HL-60 (cell line): ENCODE measurements around the gene TOP1.

Source experiments
- GABPA ChIP-seq: IDR thresholded peaks from 2 replicates; pipeline ENCODE4 v1.6.1; 2012; ENCODE audit warnings: low read depth
- TF ChIP-seq, protein P1 (sequence below): IDR thresholded peaks from one replicate; pipeline ENCODE4 v1.5.1; 2011; ENCODE audit warnings: low read length, control low read depth, inconsistent platforms; ENCODE audit not compliant: insufficient read depth

DNA sequence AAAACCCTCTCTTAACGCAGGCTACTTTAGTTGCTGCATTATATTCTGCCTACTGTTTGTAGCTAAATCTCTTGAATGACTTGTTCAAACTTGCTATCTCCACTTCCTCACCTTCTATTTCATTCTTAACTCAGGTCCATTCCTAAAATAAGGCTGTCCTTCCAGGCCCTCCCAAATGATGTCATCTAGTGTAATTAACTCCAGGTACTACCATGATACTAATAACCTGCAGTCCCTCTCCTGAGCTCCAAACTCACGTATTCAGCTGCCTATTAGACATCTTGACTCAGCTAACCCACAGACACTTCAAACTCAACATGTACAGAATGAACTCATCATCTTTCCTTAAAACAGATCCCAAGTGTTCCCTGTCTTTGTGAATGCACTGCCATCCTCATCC lies 10.5 kb upstream of the TOP1 start:
- TF ChIP-seq GABPA: no peak
- TF ChIP-seq, protein P1, sequence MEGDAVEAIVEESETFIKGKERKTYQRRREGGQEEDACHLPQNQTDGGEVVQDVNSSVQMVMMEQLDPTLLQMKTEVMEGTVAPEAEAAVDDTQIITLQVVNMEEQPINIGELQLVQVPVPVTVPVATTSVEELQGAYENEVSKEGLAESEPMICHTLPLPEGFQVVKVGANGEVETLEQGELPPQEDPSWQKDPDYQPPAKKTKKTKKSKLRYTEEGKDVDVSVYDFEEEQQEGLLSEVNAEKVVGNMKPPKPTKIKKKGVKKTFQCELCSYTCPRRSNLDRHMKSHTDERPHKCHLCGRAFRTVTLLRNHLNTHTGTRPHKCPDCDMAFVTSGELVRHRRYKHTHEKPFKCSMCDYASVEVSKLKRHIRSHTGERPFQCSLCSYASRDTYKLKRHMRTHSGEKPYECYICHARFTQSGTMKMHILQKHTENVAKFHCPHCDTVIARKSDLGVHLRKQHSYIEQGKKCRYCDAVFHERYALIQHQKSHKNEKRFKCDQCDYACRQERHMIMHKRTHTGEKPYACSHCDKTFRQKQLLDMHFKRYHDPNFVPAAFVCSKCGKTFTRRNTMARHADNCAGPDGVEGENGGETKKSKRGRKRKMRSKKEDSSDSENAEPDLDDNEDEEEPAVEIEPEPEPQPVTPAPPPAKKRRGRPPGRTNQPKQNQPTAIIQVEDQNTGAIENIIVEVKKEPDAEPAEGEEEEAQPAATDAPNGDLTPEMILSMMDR: no peak
